K562 (cell line): ENCODE data around the gene CCDC159. TPM values are rescaled to one million over a fixed set of nuclear protein-coding genes. Genes with fewer than 3 reads are reported as not detected.

Source experiments
- BACH1 ChIP-seq: fragments of 200-800 bp; sonication (Bioruptor generic); IDR thresholded peaks from 2 replicates; pipeline ENCODE4 v1.6.1; 2016; ENCODE audit warnings: missing genetic modification characterization, missing compliant biosample characterization
- CHD4 ChIP-seq: fragments of 200-600 bp; sonication (generic); IDR thresholded peaks from 3 replicates; pipeline ENCODE4 v1.6.1; 2012; ENCODE audit warnings: low read depth, mild to moderate bottlenecking, mixed read lengths, low read length, inconsistent platforms; ENCODE audit not compliant: insufficient read depth, insufficient replicate concordance, poor library complexity, severe bottlenecking
- CSDE1 ChIP-seq, 2 experiments: fragments of 450-650 bp; IDR thresholded peaks; 2 replicates each; pipeline ENCODE4 v1.6.1; 2016; ENCODE audit warnings: mild to moderate bottlenecking in 1 of 2
- JUN ChIP-seq, 2 experiments: sonication (generic) in 1 of 2; formaldehyde crosslinking in 1 of 2; IDR thresholded peaks; 2 replicates each; pipeline versions ENCODE4 v1.6.1 to v1.8.0; 2012 to 2022; ENCODE audit warnings: borderline replicate concordance in 2 of 2, mild to moderate bottlenecking in 2 of 2, improper control_type of control experiment in 1 of 2, low read depth in 1 of 2, low read length in 1 of 2, missing genetic modification reagents in 1 of 2
- KAT7 ChIP-seq: sonication (generic); formaldehyde crosslinking; IDR thresholded peaks from 2 replicates; pipeline ENCODE4 v1.8.0; 2022; ENCODE audit warnings: missing genetic modification reagents, mild to moderate bottlenecking, borderline replicate concordance
- NFATC3 ChIP-seq: fragments of 450-650 bp; IDR thresholded peaks from 2 replicates; pipeline ENCODE4 v1.6.1; 2017; ENCODE audit warnings: mild to moderate bottlenecking
- POLR2H ChIP-seq: IDR thresholded peaks from 2 replicates; pipeline ENCODE4 v1.6.1; 2016; ENCODE audit warnings: missing genetic modification characterization, low read depth, mild to moderate bottlenecking, control low read depth, missing compliant biosample characterization, moderate library complexity
- SMAD3 ChIP-seq: fragments of 450-650 bp; formaldehyde crosslinking; conservative IDR thresholded peaks from 2 replicates; pipeline ENCODE4 v1.4.0; 2020; ENCODE audit warnings: mild to moderate bottlenecking
- SP1 ChIP-seq: sonication (generic); formaldehyde crosslinking; IDR thresholded peaks from 2 replicates; pipeline ENCODE4 v1.8.1; 2022; ENCODE audit warnings: mild to moderate bottlenecking, missing genetic modification reagents
- ZFPM2 ChIP-seq: fragments of 250-450 bp; sonication (Bioruptor Pico); IDR thresholded peaks from 2 replicates; pipeline ENCODE4 v1.5.1; 2022; ENCODE audit warnings: mild to moderate bottlenecking
- ZNF134 ChIP-seq: fragments of 250-450 bp; sonication (Bioruptor Pico); conservative IDR thresholded peaks from 2 replicates; pipeline ENCODE4 v1.4.0; 2020
- ZNF23 ChIP-seq: fragments of 250-450 bp; sonication (Bioruptor Pico); IDR thresholded peaks from 2 replicates; pipeline ENCODE4 v1.4.0; 2020; ENCODE audit warnings: mild to moderate bottlenecking
- ZNF668 ChIP-seq: fragments of 250-450 bp; sonication (Bioruptor Pico); IDR thresholded peaks from 2 replicates; pipeline ENCODE4 v1.8.0; 2022; ENCODE audit warnings: mild to moderate bottlenecking, inconsistent platforms
- polyA plus RNA-seq, 8 experiments: library from polyadenylated mRNA; depleted of rRNA in 4 of 8; stranded (reverse) in 5 of 8; unstranded in 3 of 8; fragments of >200 nt; fragmentation: Nextera tagmentation in 2 of 8; fragmentation: Illumina TruSeq in 1 of 8; extraction: Ambion mirVana in 2 of 8; extraction: Trizol in 1 of 8; gene quantifications; 2 replicates each; pipeline versions ENCODE4 v1.2.1 to v1.2.3, GENCODE V29; 2011 to 2014; ENCODE audit warnings: inconsistent platforms in 1 of 8, missing spikeins in 1 of 8
- total RNA-seq, 7 experiments: library from RNA; depleted of rRNA in 6 of 7; stranded (reverse); fragments of >200 nt in 6 of 7; fragmentation: Illumina TruSeq in 2 of 7; extraction: Trizol in 2 of 7; gene quantifications; 2 replicates each; pipeline versions ENCODE4 v1.2.1 to v1.2.3, GENCODE V29; 2011 to 2021; ENCODE audit warnings: low replicate concordance in 1 of 7
- TF ChIP-seq, protein P1 (sequence below), 3 experiments: fragments of 200-800 bp in 1 of 3; fragments of 250-450 bp in 1 of 3; fragments of 450-650 bp in 1 of 3; sonication (Bioruptor Pico) in 1 of 3; sonication (Bioruptor generic) in 1 of 3; formaldehyde crosslinking in 1 of 3; IDR thresholded peaks; 2 replicates each; pipeline versions ENCODE4 v1.6.1 to v1.8.0; 2016 to 2022; ENCODE audit warnings: mild to moderate bottlenecking in 2 of 3, missing genetic modification characterization in 2 of 3, missing compliant biosample characterization in 1 of 3, moderate library complexity in 1 of 3
- TF ChIP-seq, protein P2 (sequence below): sonication (generic); formaldehyde crosslinking; IDR thresholded peaks from 2 replicates; pipeline ENCODE4 v1.8.1; 2023; ENCODE audit warnings: mild to moderate bottlenecking, missing genetic modification reagents
- TF ChIP-seq, protein P3 (sequence below): IDR thresholded peaks from 3 replicates; pipeline ENCODE4 v1.6.1; 2011; ENCODE audit warnings: borderline replicate concordance, mild to moderate bottlenecking; ENCODE audit not compliant: insufficient read length, insufficient read depth
- TF ChIP-seq, protein P4 (sequence below): sonication (generic); formaldehyde crosslinking; IDR thresholded peaks from 2 replicates; pipeline ENCODE4 v1.8.0; 2022; ENCODE audit warnings: missing genetic modification reagents, mild to moderate bottlenecking, moderate library complexity, borderline replicate concordance
- TF ChIP-seq, protein P5 (sequence below), 2 experiments: fragments of 200-800 bp in 1 of 2; sonication (Bioruptor generic) in 1 of 2; sonication (generic) in 1 of 2; formaldehyde crosslinking in 1 of 2; IDR thresholded peaks in 1 of 2; conservative IDR thresholded peaks in 1 of 2; 2 replicates each; pipeline versions ENCODE4 v1.5.0 to v1.6.1; 2016 to 2020; ENCODE audit warnings: missing compliant biosample characterization in 1 of 2, missing genetic modification characterization in 1 of 2, missing genetic modification reagents in 1 of 2

CCDC159 gene
- total and polyA plus RNA-seq, 9 of the 15 experiments (the other 6 are each of a cell fraction or from before 2014, with no cell fraction given) = 0.68 to 10.1 (median 4.7) TPM

DNA sequence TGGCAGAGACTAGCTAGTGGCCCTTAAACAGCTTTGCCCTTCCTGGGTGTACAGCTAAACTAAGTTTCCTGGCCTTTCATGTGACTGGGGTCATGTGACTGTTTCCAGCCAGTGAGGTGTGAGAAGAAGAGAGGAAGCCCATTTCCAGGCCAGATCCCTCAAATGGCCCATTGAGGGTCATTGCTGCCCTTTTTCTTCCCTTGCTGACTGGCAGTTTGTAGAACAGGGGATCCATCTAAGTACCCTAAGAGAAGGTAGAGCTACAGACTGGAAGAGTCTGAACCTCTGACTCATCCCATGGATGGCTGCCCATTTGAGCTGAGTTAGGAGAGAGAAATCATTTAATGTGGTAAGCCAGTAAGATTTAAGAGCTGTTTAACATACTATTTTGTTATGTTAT is 30.9 kb downstream of the CCDC159 start (continued):
- TF ChIP-seq, protein P1, sequence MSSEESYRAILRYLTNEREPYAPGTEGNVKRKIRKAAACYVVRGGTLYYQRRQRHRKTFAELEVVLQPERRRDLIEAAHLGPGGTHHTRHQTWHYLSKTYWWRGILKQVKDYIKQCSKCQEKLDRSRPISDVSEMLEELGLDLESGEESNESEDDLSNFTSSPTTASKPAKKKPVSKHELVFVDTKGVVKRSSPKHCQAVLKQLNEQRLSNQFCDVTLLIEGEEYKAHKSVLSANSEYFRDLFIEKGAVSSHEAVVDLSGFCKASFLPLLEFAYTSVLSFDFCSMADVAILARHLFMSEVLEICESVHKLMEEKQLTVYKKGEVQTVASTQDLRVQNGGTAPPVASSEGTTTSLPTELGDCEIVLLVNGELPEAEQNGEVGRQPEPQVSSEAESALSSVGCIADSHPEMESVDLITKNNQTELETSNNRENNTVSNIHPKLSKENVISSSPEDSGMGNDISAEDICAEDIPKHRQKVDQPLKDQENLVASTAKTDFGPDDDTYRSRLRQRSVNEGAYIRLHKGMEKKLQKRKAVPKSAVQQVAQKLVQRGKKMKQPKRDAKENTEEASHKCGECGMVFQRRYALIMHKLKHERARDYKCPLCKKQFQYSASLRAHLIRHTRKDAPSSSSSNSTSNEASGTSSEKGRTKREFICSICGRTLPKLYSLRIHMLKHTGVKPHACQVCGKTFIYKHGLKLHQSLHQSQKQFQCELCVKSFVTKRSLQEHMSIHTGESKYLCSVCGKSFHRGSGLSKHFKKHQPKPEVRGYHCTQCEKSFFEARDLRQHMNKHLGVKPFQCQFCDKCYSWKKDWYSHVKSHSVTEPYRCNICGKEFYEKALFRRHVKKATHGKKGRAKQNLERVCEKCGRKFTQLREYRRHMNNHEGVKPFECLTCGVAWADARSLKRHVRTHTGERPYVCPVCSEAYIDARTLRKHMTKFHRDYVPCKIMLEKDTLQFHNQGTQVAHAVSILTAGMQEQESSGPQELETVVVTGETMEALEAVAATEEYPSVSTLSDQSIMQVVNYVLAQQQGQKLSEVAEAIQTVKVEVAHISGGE (CRISPR knock-in tag; IDR thresholded peaks at IDR 0.05) = no peak
- no peak for TF ChIP-seq NFATC3
- TF ChIP-seq SMAD3 = no peak
- TF ChIP-seq, protein P2, sequence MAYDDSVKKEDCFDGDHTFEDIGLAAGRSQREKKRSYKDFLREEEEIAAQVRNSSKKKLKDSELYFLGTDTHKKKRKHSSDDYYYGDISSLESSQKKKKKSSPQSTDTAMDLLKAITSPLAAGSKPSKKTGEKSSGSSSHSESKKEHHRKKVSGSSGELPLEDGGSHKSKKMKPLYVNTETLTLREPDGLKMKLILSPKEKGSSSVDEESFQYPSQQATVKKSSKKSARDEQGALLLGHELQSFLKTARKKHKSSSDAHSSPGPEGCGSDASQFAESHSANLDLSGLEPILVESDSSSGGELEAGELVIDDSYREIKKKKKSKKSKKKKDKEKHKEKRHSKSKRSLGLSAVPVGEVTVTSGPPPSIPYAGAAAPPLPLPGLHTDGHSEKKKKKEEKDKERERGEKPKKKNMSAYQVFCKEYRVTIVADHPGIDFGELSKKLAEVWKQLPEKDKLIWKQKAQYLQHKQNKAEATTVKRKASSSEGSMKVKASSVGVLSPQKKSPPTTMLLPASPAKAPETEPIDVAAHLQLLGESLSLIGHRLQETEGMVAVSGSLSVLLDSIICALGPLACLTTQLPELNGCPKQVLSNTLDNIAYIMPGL (CRISPR knock-in tag) = no peak
- TF ChIP-seq, protein P3, sequence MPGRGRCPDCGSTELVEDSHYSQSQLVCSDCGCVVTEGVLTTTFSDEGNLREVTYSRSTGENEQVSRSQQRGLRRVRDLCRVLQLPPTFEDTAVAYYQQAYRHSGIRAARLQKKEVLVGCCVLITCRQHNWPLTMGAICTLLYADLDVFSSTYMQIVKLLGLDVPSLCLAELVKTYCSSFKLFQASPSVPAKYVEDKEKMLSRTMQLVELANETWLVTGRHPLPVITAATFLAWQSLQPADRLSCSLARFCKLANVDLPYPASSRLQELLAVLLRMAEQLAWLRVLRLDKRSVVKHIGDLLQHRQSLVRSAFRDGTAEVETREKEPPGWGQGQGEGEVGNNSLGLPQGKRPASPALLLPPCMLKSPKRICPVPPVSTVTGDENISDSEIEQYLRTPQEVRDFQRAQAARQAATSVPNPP = no peak
- no peak for TF ChIP-seq SP1 (CRISPR knock-in tag)
- TF ChIP-seq, protein P4, sequence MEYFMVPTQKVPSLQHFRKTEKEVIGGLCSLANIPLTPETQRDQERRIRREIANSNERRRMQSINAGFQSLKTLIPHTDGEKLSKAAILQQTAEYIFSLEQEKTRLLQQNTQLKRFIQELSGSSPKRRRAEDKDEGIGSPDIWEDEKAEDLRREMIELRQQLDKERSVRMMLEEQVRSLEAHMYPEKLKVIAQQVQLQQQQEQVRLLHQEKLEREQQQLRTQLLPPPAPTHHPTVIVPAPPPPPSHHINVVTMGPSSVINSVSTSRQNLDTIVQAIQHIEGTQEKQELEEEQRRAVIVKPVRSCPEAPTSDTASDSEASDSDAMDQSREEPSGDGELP (CRISPR knock-in tag) = no peak
- no peak for TF ChIP-seq CSDE1 (IDR thresholded peaks at IDR 0.05)
- TF ChIP-seq JUN (IDR thresholded peaks at IDR 0.05; ENCODE audit: borderline replicate concordance, low read depth, low read length) = no peak
- TF ChIP-seq JUN (CRISPR knock-in tag; IDR thresholded peaks at IDR 0.05; ENCODE audit: borderline replicate concordance) = no peak
- TF ChIP-seq, protein P5, sequence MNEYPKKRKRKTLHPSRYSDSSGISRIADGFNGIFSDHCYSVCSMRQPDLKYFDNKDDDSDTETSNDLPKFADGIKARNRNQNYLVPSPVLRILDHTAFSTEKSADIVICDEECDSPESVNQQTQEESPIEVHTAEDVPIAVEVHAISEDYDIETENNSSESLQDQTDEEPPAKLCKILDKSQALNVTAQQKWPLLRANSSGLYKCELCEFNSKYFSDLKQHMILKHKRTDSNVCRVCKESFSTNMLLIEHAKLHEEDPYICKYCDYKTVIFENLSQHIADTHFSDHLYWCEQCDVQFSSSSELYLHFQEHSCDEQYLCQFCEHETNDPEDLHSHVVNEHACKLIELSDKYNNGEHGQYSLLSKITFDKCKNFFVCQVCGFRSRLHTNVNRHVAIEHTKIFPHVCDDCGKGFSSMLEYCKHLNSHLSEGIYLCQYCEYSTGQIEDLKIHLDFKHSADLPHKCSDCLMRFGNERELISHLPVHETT (CRISPR knock-in tag; conservative IDR thresholded peaks at IDR 0.05 in 1 of 2, IDR thresholded peaks at IDR 0.05 in 1 of 2) = 0 out of 4 replicates have a peak, but pooled peaks of 1 of the 2 experiments have one; percentile 39
- peak; percentile 40; the same call in 1 of the 2 replicates for TF ChIP-seq POLR2H (tag)
- TF ChIP-seq ZFPM2 (CRISPR knock-in tag) = no peak
- TF ChIP-seq ZNF134 (CRISPR knock-in tag) = 0 out of 2 replicates have a peak, but pooled peaks have one; percentile 14
- no peak for TF ChIP-seq ZNF668
- no peak for TF ChIP-seq BACH1 (tag)
- TF ChIP-seq ZNF23 = 0 out of 2 replicates have a peak, but pooled peaks have one; percentile 18
- TF ChIP-seq KAT7 = no peak
- TF ChIP-seq CHD4 = no peak
